Breast epithelium (tissue), 3 donors: ENCODE data around the gene PIGQ.

ENCODE experiments used
- CTCF ChIP-seq, 3 donors: fragments of 450-650 bp; IDR thresholded peaks; one replicate each; pipeline ENCODE4 v1.5.1; 2016 to 2017; ENCODE audit warnings: antibody characterized with exemption in 3 of 3, mild to moderate bottlenecking in 3 of 3, moderate library complexity in 3 of 3
- POLR2A ChIP-seq: fragments of 450-650 bp; IDR thresholded peaks from one replicate; pipeline ENCODE4 v1.6.1; 2016; ENCODE audit warnings: antibody characterized with exemption, mild to moderate bottlenecking, moderate library complexity

- TF ChIP-seq POLR2A (no peak), CTCF (IDR thresholded peaks at IDR 0.05) (no peak)
Measured at GRCh38 chr16:553601-554296, 16.0 kb upstream of the PIGQ start.
